ENCODE results near the gene BAIAP3. TPM values are rescaled to one million over a fixed set of nuclear protein-coding genes. Genes with fewer than 3 reads are reported as not detected.

Gene BAIAP3
- total RNA-seq, 1 donor from 2014 or later: 3.9 TPM

GRCh38 chr16:1347286-1347855 is 13.9 kb downstream of the BAIAP3 start:
- intact Hi-C loops (cut with micrococcal nuclease): no loop called here
- Histone ChIP-seq H3K9me3 (replicated peaks) (no peaks in the 10 kb centered on the region), H3K27ac (replicated peaks) (no peak overlapping the region), H3K4me1 (peaks cover 34% of the 10 kb centered on the region), H3K36me3 (peaks cover 27% of the 10 kb centered on the region), H3K27me3 (ENCODE audit: low read depth) (no peaks in the 10 kb centered on the region), H3K4me3 (no peak overlapping the region)
- TF ChIP-seq CTCF (IDR thresholded peaks at IDR 0.05; ENCODE audit: borderline replicate concordance): no peak
- no peak for DNase-seq

GRCh38 chr16:1347962-1348361 is 14.5 kb downstream of the BAIAP3 start:
- Histone ChIP-seq H3K4me1 (peaks cover 36% of the 10 kb centered on the region), H3K27ac (replicated peaks) (no peak overlapping the region), H3K27me3 (ENCODE audit: low read depth) (no peaks in the 10 kb centered on the region), H3K9me3 (replicated peaks) (no peaks in the 10 kb centered on the region), H3K36me3 (peaks cover 27% of the 10 kb centered on the region), H3K4me3 (no peak overlapping the region)
- TF ChIP-seq CTCF (IDR thresholded peaks at IDR 0.05; ENCODE audit: borderline replicate concordance): no peak
- DNase-seq: no peak
- intact Hi-C loops (cut with micrococcal nuclease): no loop called here

- DNase-seq: no peak
- no peaks in the 10 kb centered on the region for H3K9me3 ChIP-seq (replicated peaks)
These were observed 15.0 kb downstream of the BAIAP3 start for GRCh38 chr16:1348441-1348840.

GRCh38 chr16:1348926-1349325 is 15.5 kb downstream of the BAIAP3 start:
- Histone ChIP-seq H3K4me1 (peaks cover 36% of the 10 kb centered on the region), H3K9me3 (replicated peaks) (no peaks in the 10 kb centered on the region), H3K27ac (replicated peaks) (no peak overlapping the region), H3K36me3 (peaks cover 27% of the 10 kb centered on the region), H3K4me3 (no peak overlapping the region), H3K27me3 (ENCODE audit: low read depth) (no peaks in the 10 kb centered on the region)
- no peak for DNase-seq
- intact Hi-C loops (cut with micrococcal nuclease): no loop called here
- TF ChIP-seq CTCF (IDR thresholded peaks at IDR 0.05; ENCODE audit: borderline replicate concordance): no peak

More at GRCh38 chr16:1348441-1348840, 15.0 kb downstream of the BAIAP3 start:
- H3K27ac ChIP-seq (replicated peaks): no peak overlapping the region
- peaks cover 27% of the 10 kb centered on the region for H3K36me3 ChIP-seq
- H3K27me3 ChIP-seq (ENCODE audit: low read depth): no peaks in the 10 kb centered on the region
- intact Hi-C loops (cut with micrococcal nuclease): no loop called here
- peaks cover 37% of the 10 kb centered on the region for H3K4me1 ChIP-seq
- TF ChIP-seq CTCF (IDR thresholded peaks at IDR 0.05; ENCODE audit: borderline replicate concordance): no peak
- H3K4me3 ChIP-seq: no peak overlapping the region

- intact Hi-C loops (cut with micrococcal nuclease): no loop called here
- DNase-seq: no peak
- H3K4me3 ChIP-seq: no peak overlapping the region
These were observed 15.9 kb downstream of the BAIAP3 start for GRCh38 chr16:1349351-1349750.

More at GRCh38 chr16:1349351-1349750, 15.9 kb downstream of the BAIAP3 start:
- Histone ChIP-seq H3K4me1 (peaks cover 39% of the 10 kb centered on the region), H3K9me3 (replicated peaks) (no peaks in the 10 kb centered on the region), H3K27ac (replicated peaks) (no peak overlapping the region), H3K36me3 (peaks cover 27% of the 10 kb centered on the region), H3K27me3 (ENCODE audit: low read depth) (no peaks in the 10 kb centered on the region)
- no peak for TF ChIP-seq CTCF (IDR thresholded peaks at IDR 0.05; ENCODE audit: borderline replicate concordance)

Measured in left ventricle myocardium inferior (tissue), 1 donor.